A549 treated with DMSO at 1 μM for 4 hours (cell line): ENCODE data around the gene BORA. TPM values are rescaled to one million over a fixed set of nuclear protein-coding genes. Genes with fewer than 3 reads are reported as not detected.

Source experiments
- total RNA-seq: library from RNA; stranded (reverse); fragments of 200-300 nt; extraction: Qiagen RNA extraction; gene quantifications from 5 replicates; pipeline ENCODE4 v1.2.3, GENCODE V29; 2022; ENCODE audit warnings: low read depth

The BORA gene
- 8.1 to 9.7 TPM (median 9.1 TPM) in 5 replicates for total RNA-seq

GRCh38 chr13:72727417-72728289 lies at the start of gene BORA, which contains the start of gene MZT1:
BORA (plus strand) TSS chr13:72727923; CDS start chr13:72728941, 1,018 bp downstream.
MZT1 (minus strand) TSS chr13:72727629; CDS start chr13:72727602, 27 bp downstream.

GRCh38 chr13:72781451-72782439 lies 54.0 kb downstream of the BORA start, which contains the start of the genes DIS3 and PIBF1:
DIS3 (minus strand) TSS chr13:72781900; CDS start chr13:72781832, 68 bp downstream.
PIBF1 (plus strand) TSS chr13:72782133; CDS start chr13:72783470, 1,337 bp downstream.

Other genes starting within 250 kb of the BORA start
- 9.3 to 17.7 TPM (median 12.8 TPM) in 5 replicates for gene MZT1, start 294 bp upstream of the BORA start, total RNA-seq
- gene DIS3, start 54.0 kb downstream of the BORA start, total RNA-seq: 19.8 to 24.8 TPM (median 21.0 TPM) in 5 replicates
- 3.0 to 5.9 TPM (median 4.8 TPM) in 5 replicates for gene PIBF1, start 54.2 kb downstream of the BORA start, total RNA-seq